Smooth muscle cell (in vitro differentiated cells): ENCODE data around the gene HOXB13. TPM values are rescaled to one million over a fixed set of nuclear protein-coding genes. Genes with fewer than 3 reads are reported as not detected.

Experiments
- DNase-seq: peaks from one replicate; lab custom pipeline; 2025; ENCODE audit not compliant: unreplicated experiment; lab: John Stamatoyannopoulos, UW
- H2AFZ ChIP-seq: fragments of 200-600 bp; sonication (generic); 2 replicates; pipeline ENCODE4 v1.6.0; 2016; ENCODE audit warnings: antibody characterized with exemption, low read depth, mild to moderate bottlenecking
- H3F3A ChIP-seq: fragments of 200-600 bp; sonication (generic); 2 replicates; pipeline ENCODE4 v1.6.0; 2017; ENCODE audit warnings: antibody characterized with exemption, low read depth
- H3K27ac ChIP-seq: fragments of 200-600 bp; sonication (generic); 2 replicates; pipeline ENCODE4 v1.5.1; 2016; ENCODE audit warnings: low read depth, mild to moderate bottlenecking
- H3K27me3 ChIP-seq: fragments of 200-600 bp; sonication (generic); 2 replicates; pipeline ENCODE4 v1.6.1; 2016; ENCODE audit warnings: low read depth, mild to moderate bottlenecking
- H3K36me3 ChIP-seq: fragments of 200-600 bp; sonication (generic); 2 replicates; pipeline ENCODE4 v1.5.1; 2016; ENCODE audit warnings: low read depth
- H3K4me1 ChIP-seq: fragments of 200-600 bp; sonication (generic); 2 replicates; pipeline ENCODE4 v1.5.1; 2016; ENCODE audit warnings: low read depth
- H3K4me2 ChIP-seq: fragments of 200-600 bp; sonication (generic); 2 replicates; pipeline ENCODE4 v1.6.0; 2016; ENCODE audit warnings: mild to moderate bottlenecking
- H3K4me3 ChIP-seq: fragments of 200-600 bp; sonication (generic); 2 replicates; pipeline ENCODE4 v1.5.1; 2016; ENCODE audit warnings: mild to moderate bottlenecking
- H3K79me2 ChIP-seq: fragments of 200-600 bp; sonication (generic); 2 replicates; pipeline ENCODE4 v1.6.0; 2016; ENCODE audit warnings: low read depth, mild to moderate bottlenecking
- H3K9ac ChIP-seq: fragments of 200-600 bp; sonication (generic); 2 replicates; pipeline ENCODE4 v1.6.0; 2016; ENCODE audit warnings: low read depth
- H3K9me3 ChIP-seq: fragments of 200-600 bp; sonication (generic); replicated peaks from 2 replicates; pipeline ENCODE4 v1.5.1; 2016; ENCODE audit warnings: low read depth
- H4K20me1 ChIP-seq: fragments of 200-600 bp; sonication (generic); 2 replicates; pipeline ENCODE4 v1.6.0; 2016; ENCODE audit warnings: low read depth
- WGBS: methylation state at CpG from one replicate; pipeline ENCODE4 v1.1.7; 2016; ENCODE audit warnings: low lambda C conversion rate; 5-methylcytosine and 5-hydroxymethylcytosine counted together
- polyA plus RNA-seq: library from polyadenylated mRNA; unstranded; fragments of >200 nt; fragmentation: Nextera tagmentation; extraction: Ambion mirVana; gene quantifications from 2 replicates; pipeline ENCODE4 v1.2.1, GENCODE V29; 2016
- total RNA-seq: library from RNA; depleted of rRNA; stranded (reverse); fragments of >200 nt; gene quantifications from 2 replicates; pipeline ENCODE4 v1.2.3, GENCODE V29; 2014
- TF ChIP-seq, protein P1 (sequence below): fragments of 200-600 bp; sonication (generic); IDR thresholded peaks from 2 replicates; pipeline ENCODE4 v1.5.1; 2017; ENCODE audit warnings: borderline replicate concordance, mild to moderate bottlenecking, antibody characterized with exemption; ENCODE audit not compliant: insufficient read depth, poor library complexity, severe bottlenecking

HOXB13 gene
- total and polyA plus RNA-seq, 2 experiments from 2014 or later = 4.8 to 5.4 TPM

DNA sequence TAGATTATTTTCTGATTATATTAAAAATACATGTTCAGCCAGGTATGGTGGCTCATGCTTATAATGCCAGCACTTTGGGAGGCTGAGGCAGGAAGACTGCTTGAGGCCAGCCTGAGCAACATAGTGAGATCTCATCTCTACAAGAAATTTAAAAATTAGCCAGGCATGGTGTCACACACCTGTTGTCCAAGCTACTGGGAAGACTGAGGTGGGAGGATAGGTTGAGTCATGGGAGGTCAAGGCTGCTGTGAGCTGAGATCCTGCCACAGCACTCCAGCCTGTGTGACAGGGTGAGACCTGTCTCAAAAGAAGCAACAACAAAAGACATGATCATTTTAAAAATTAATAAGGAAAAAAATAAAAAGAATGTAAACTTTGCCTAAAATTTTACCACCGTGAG, 46.9 kb downstream of the HOXB13 start:
- H3K4me1 ChIP-seq = no peaks in the 10 kb centered on the region
- 100% methylated on average over 1 of the region's 1 CpG for WGBS
- H3K27me3 ChIP-seq = no peaks in the 10 kb centered on the region
- TF ChIP-seq, protein P1, sequence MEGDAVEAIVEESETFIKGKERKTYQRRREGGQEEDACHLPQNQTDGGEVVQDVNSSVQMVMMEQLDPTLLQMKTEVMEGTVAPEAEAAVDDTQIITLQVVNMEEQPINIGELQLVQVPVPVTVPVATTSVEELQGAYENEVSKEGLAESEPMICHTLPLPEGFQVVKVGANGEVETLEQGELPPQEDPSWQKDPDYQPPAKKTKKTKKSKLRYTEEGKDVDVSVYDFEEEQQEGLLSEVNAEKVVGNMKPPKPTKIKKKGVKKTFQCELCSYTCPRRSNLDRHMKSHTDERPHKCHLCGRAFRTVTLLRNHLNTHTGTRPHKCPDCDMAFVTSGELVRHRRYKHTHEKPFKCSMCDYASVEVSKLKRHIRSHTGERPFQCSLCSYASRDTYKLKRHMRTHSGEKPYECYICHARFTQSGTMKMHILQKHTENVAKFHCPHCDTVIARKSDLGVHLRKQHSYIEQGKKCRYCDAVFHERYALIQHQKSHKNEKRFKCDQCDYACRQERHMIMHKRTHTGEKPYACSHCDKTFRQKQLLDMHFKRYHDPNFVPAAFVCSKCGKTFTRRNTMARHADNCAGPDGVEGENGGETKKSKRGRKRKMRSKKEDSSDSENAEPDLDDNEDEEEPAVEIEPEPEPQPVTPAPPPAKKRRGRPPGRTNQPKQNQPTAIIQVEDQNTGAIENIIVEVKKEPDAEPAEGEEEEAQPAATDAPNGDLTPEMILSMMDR = no peak
- H3K27ac ChIP-seq = no peak overlapping the region
- H3K79me2 ChIP-seq = no peaks in the 10 kb centered on the region
- no peak for DNase-seq
- H3K4me2 ChIP-seq = no peak overlapping the region
- H4K20me1 ChIP-seq = peaks cover 8% of the 10 kb centered on the region
- no peaks in the 10 kb centered on the region for H3F3A ChIP-seq
- H3K4me3 ChIP-seq = no peak overlapping the region
- H3K36me3 ChIP-seq = no peaks in the 10 kb centered on the region
- no peak overlapping the region for H3K9ac ChIP-seq
- no peak overlapping the region for H2AFZ ChIP-seq
- H3K9me3 ChIP-seq = no peaks in the 10 kb centered on the region

DNA sequence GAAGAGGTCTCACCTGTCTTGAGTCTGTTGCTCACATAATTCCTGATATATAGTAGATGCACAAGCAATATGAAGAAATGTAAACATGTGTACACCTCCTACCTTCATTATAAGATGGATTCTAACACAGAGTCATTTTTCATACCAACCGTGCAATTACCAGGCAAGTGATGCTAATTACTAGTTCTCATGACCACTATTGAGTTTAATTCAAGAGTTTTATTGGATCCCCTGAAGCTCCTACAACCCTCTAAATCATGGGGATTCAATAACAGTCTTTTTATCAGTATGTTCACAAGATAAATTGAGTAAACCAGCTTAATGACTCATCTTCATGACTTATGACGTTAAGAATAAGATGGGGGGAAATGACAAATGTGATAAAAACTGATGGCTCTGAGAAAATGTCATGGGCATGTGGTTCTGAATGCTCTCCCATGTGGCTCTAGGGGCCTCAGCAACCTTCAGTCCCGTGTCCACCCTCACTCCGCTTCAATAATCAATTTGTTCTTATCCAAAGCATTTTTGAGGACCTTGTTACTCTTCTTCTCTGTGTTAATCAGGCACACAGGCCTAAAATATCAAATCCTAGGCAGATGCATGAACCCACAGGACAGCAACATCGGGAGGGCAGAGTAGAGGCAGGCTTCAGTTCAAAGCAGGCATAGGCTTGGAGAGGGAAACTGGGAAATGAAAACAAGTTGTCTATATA, 49.0 kb downstream of the HOXB13 start:
- no peaks in the 10 kb centered on the region for H3K79me2 ChIP-seq
- H3K36me3 ChIP-seq = no peaks in the 10 kb centered on the region
- no peaks in the 10 kb centered on the region for H3F3A ChIP-seq
- H3K27me3 ChIP-seq = no peaks in the 10 kb centered on the region
- no peak for DNase-seq
- H3K27ac ChIP-seq = no peak overlapping the region
- H4K20me1 ChIP-seq = peaks cover 11% of the 10 kb centered on the region
- H3K9ac ChIP-seq = no peak overlapping the region
- no peak overlapping the region for H3K4me2 ChIP-seq
- H3K4me1 ChIP-seq = no peaks in the 10 kb centered on the region
- WGBS = 67% methylated on average over 5 of the region's 5 CpGs
- TF ChIP-seq, protein P1 = no peak
- no peaks in the 10 kb centered on the region for H3K9me3 ChIP-seq
- no peak overlapping the region for H2AFZ ChIP-seq
- H3K4me3 ChIP-seq = no peak overlapping the region

DNA sequence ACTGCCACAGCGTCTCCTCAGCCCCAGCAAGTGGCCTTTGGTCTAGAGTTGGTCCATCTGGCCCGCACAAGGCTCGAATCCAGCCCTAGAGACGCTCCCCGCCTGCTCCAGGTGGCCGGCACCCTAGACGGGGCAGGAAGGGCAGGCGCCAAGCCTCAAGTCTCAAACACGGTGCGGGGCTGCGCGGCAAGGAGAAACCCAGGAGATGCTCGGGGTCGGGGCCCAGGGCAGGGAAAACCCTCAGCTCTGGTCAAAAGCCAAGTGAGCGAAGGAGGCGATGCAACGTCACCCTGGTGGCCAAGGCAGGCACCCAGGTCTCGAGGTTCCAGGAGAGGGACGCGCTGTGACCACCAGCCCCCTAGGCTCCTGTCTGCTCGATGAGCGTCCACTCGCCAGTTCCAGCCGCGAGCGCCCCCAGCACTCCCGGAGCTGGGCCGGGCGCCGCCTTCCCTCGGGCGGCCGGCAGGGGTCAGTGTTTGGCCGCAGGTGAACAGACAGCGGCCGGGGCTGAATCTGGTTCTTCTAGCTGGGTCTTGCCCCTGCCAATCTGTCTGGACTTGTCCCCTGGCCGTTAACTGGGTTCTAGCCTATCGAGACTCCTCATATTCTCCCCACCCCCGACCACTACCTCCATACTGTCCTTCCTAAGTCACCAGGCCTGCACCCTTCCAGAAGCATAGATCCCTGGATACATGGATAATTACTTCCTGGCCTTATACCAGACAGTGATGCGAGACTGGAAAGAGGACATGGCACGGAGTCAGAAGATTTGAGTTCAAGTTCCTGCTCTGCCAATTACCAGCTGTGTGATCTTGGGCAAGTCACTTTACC, 50.2 kb downstream of the HOXB13 start:
- TF ChIP-seq, protein P1 = peak; percentile 98
- Histone ChIP-seq H3K36me3 (no peaks in the 10 kb centered on the region), H3K4me1 (no peaks in the 10 kb centered on the region), H3F3A (no peaks in the 10 kb centered on the region), H3K4me2 (peak overlapping the region; percentile 80), H3K4me3 (peak overlapping the region; percentile 19), H3K27ac (no peak overlapping the region), H4K20me1 (peaks cover 11% of the 10 kb centered on the region), H3K9ac (no peak overlapping the region), H3K79me2 (no peaks in the 10 kb centered on the region), H2AFZ (peak overlapping the region; percentile 55), H3K27me3 (no peaks in the 10 kb centered on the region), H3K9me3 (no peaks in the 10 kb centered on the region)
- peak; percentile 65 for DNase-seq
- WGBS = 14% methylated on average over 38 of the region's 41 CpGs
